KMS-11 (cell line): ENCODE measurements around the gene CRTC1.

ENCODE experiments used
- H2AFZ ChIP-seq: fragments of 200-600 bp; sonication (generic); 2 replicates; pipeline ENCODE4 v1.6.1; 2016; ENCODE audit warnings: antibody characterized with exemption, mixed run types, low read depth
- H3K27ac ChIP-seq: fragments of 200-600 bp; sonication (generic); 2 replicates; pipeline ENCODE4 v1.6.1; 2016; ENCODE audit warnings: mild to moderate bottlenecking, mixed run types
- H3K27me3 ChIP-seq: fragments of 200-600 bp; sonication (generic); 2 replicates; pipeline ENCODE4 v1.6.1; 2017; ENCODE audit warnings: mild to moderate bottlenecking, low read depth, mixed run types, moderate library complexity; ENCODE audit not compliant: insufficient read depth
- H3K36me3 ChIP-seq: fragments of 200-600 bp; sonication (generic); 2 replicates; pipeline ENCODE4 v1.6.1; 2017; ENCODE audit warnings: mild to moderate bottlenecking, mixed run types; ENCODE audit not compliant: insufficient read depth
- H3K4me1 ChIP-seq: fragments of 200-600 bp; sonication (generic); 2 replicates; pipeline ENCODE4 v1.6.1; 2016; ENCODE audit warnings: mild to moderate bottlenecking, low read depth, mixed run types; ENCODE audit not compliant: poor library complexity, severe bottlenecking
- H3K4me2 ChIP-seq: fragments of 200-600 bp; sonication (generic); 2 replicates; pipeline ENCODE4 v1.7.0; 2016; ENCODE audit warnings: mild to moderate bottlenecking, mixed run types
- H3K4me3 ChIP-seq: fragments of 200-600 bp; sonication (generic); IDR thresholded peaks from 2 replicates; pipeline ENCODE4 v1.6.1; 2017; ENCODE audit warnings: low read depth, low read length, mixed read lengths; ENCODE audit not compliant: insufficient read depth
- H3K79me2 ChIP-seq: fragments of 200-600 bp; sonication (generic); 2 replicates; pipeline ENCODE4 v1.6.1; 2016; ENCODE audit warnings: low read depth, mixed run types; ENCODE audit not compliant: insufficient read depth
- H3K9ac ChIP-seq: fragments of 200-600 bp; sonication (generic); 2 replicates; pipeline ENCODE4 v1.6.1; 2016; ENCODE audit warnings: mild to moderate bottlenecking, mixed run types
- H4K20me1 ChIP-seq: fragments of 200-600 bp; sonication (generic); 2 replicates; pipeline ENCODE4 v1.6.1; 2016; ENCODE audit warnings: mild to moderate bottlenecking, mixed run types; ENCODE audit not compliant: insufficient read depth
- CTCF ChIP-seq: fragments of 200-600 bp; sonication (generic); conservative IDR thresholded peaks from 2 replicates; pipeline ENCODE4 v1.6.1; 2017; ENCODE audit warnings: low read depth, mild to moderate bottlenecking, antibody characterized with exemption, low read length, moderate library complexity, mixed read lengths

CRTC1 gene

GRCh38 chr19:18669883-18670282 lies 13.6 kb upstream of the CRTC1 start:
- H3K27me3 ChIP-seq, result no peaks in the 10 kb centered on the region
- H3K9ac ChIP-seq, result no peak overlapping the region
- H2AFZ ChIP-seq, result no peak overlapping the region
- H3K4me3 ChIP-seq, result no peak overlapping the region
- no peaks in the 10 kb centered on the region for H4K20me1 ChIP-seq
- H3K79me2 ChIP-seq, result no peaks in the 10 kb centered on the region
- H3K4me1 ChIP-seq, result no peaks in the 10 kb centered on the region
- no peak overlapping the region for H3K4me2 ChIP-seq
- TF ChIP-seq CTCF, result no peak
- no peaks in the 10 kb centered on the region for H3K36me3 ChIP-seq
- H3K27ac ChIP-seq, result no peak overlapping the region

GRCh38 chr19:18670312-18670711 lies 13.2 kb upstream of the CRTC1 start:
- Histone ChIP-seq H3K27ac (no peak overlapping the region), H3K27me3 (no peaks in the 10 kb centered on the region), H3K9ac (no peak overlapping the region), H2AFZ (no peak overlapping the region), H3K79me2 (no peaks in the 10 kb centered on the region), H4K20me1 (no peaks in the 10 kb centered on the region), H3K4me3 (no peak overlapping the region), H3K4me2 (no peak overlapping the region), H3K36me3 (no peaks in the 10 kb centered on the region), H3K4me1 (no peaks in the 10 kb centered on the region)
- no peak for TF ChIP-seq CTCF

- no peak for TF ChIP-seq CTCF
- Histone ChIP-seq H2AFZ (no peak overlapping the region), H3K36me3 (no peaks in the 10 kb centered on the region), H3K27me3 (no peaks in the 10 kb centered on the region), H3K27ac (no peak overlapping the region), H3K4me2 (no peak overlapping the region), H3K4me3 (no peak overlapping the region), H3K9ac (no peak overlapping the region), H4K20me1 (no peaks in the 10 kb centered on the region), H3K79me2 (no peaks in the 10 kb centered on the region), H3K4me1 (no peaks in the 10 kb centered on the region)
Measured at GRCh38 chr19:18671303-18672043, 12.0 kb upstream of the CRTC1 start.

GRCh38 chr19:18672044-18672451 lies 11.4 kb upstream of the CRTC1 start:
- no peak for TF ChIP-seq CTCF
- H3K9ac ChIP-seq, result no peak overlapping the region
- no peaks in the 10 kb centered on the region for H3K79me2 ChIP-seq
- H3K4me2 ChIP-seq, result no peak overlapping the region
- H4K20me1 ChIP-seq, result no peaks in the 10 kb centered on the region
- no peaks in the 10 kb centered on the region for H3K4me1 ChIP-seq
- no peaks in the 10 kb centered on the region for H3K36me3 ChIP-seq
- H2AFZ ChIP-seq, result no peak overlapping the region
- H3K4me3 ChIP-seq, result no peak overlapping the region
- H3K27ac ChIP-seq, result no peak overlapping the region
- no peaks in the 10 kb centered on the region for H3K27me3 ChIP-seq
